Naive thymus-derived CD8-positive, alpha-beta T cell (primary cell): ENCODE data around the gene ADCY10. TPM values are rescaled to one million over a fixed set of nuclear protein-coding genes. Genes with fewer than 3 reads are reported as not detected.
"Not testable (repeated sequence)": the region's sequence is repeated elsewhere in the genome, so short reads cannot be mapped to it uniquely, and the experiment has no call there.

ENCODE experiments used
- ATAC-seq, 2 donors: fragments of 150-1000 bp; cut with Tn5 transposase in 1 of 2; sonication (Bioruptor Pico), chemical (Tn5 transposase) in 1 of 2; 1 replicate in 1 of 2; 2 replicates in 1 of 2; pipeline ENCODE4 v1.10.0; 2021; ENCODE audit warnings: mild to moderate bottlenecking in 2 of 2, moderate library complexity in 2 of 2
- POLR2A ChIA-PET: fragments of 350-600 bp; sonication (Branson Sonifier 250); formaldehyde crosslinking; loops from one replicate; lab custom pipeline; 2021; ENCODE audit warnings: antibody characterized with exemption; lab: Charles Lee
- DNase-seq, 10 donors: peaks; one replicate each; pipeline versions ENCODE4 v3.0.0 to v3.0.0-alpha.2; 2020 to 2022
- H3K27ac Mint-ChIP-seq, 10 donors: one replicate each; pipeline ENCODE4 v1.8.0; 2020 to 2022; ENCODE audit warnings: mild to moderate bottlenecking in 10 of 10, mixed read lengths in 10 of 10, moderate library complexity in 4 of 10, inconsistent platforms in 1 of 10
- H3K27me3 Mint-ChIP-seq, 5 donors: one replicate each; pipeline ENCODE4 v1.8.0; 2021 to 2022; ENCODE audit warnings: mixed read lengths in 5 of 5
- H3K36me3 Mint-ChIP-seq, 3 donors: one replicate each; pipeline ENCODE4 v1.8.0; 2020 to 2022; ENCODE audit warnings: mixed read lengths in 3 of 3, mild to moderate bottlenecking in 2 of 3, inconsistent platforms in 1 of 3
- H3K4me1 Mint-ChIP-seq, 4 donors: one replicate each; pipeline ENCODE4 v1.8.0; 2021 to 2022; ENCODE audit warnings: mixed read lengths in 4 of 4
- H3K4me3 Mint-ChIP-seq, 10 donors: one replicate each; pipeline ENCODE4 v1.8.0; 2020 to 2022; ENCODE audit warnings: mild to moderate bottlenecking in 10 of 10, mixed read lengths in 10 of 10, moderate library complexity in 6 of 10, inconsistent platforms in 1 of 10
- H3K9me3 Mint-ChIP-seq, 9 donors: one replicate each; pipeline ENCODE4 v1.8.0; 2020 to 2022; ENCODE audit warnings: mixed read lengths in 9 of 9, mild to moderate bottlenecking in 3 of 9, inconsistent platforms in 1 of 9, moderate library complexity in 1 of 9
- polyA plus RNA-seq, 3 donors: library from polyadenylated mRNA; unstranded; fragments of 300-500 nt; fragmentation: Illumina TruSeq; gene quantifications; one replicate each; pipeline ENCODE4 v1.2.3, GENCODE V29; 2021
- total RNA-seq, 8 experiments: library from RNA in 2 of 8; stranded (reverse) in 2 of 8; gene quantifications; one replicate each; pipeline ENCODE4 v1.2.3 and lab custom pipeline; 2021 to 2026

The ADCY10 gene
- total and polyA plus RNA-seq, 5 experiments from 2014 or later, result 0.41 to 1.1 TPM; not detected in 3

GRCh38 chr1:167812972-167813371 is 101.0 kb downstream of the ADCY10 start:
- POLR2A ChIA-PET, result no interaction called here
- Mint-ChIP-seq H3K9me3 (peaks cover 11 to 47% (median 32%) of the 10 kb centered on the region in 9 donors), H3K27me3 (peaks cover 0 to 5% (median 0%) of the 10 kb centered on the region in 5 donors), H3K4me1 (peaks cover 0 to 2% (median 0%) of the 10 kb centered on the region in 4 donors), H3K27ac (no peak overlapping the region), H3K36me3 (peaks cover 0 to 30% (median 22%) of the 10 kb centered on the region in 3 donors), H3K4me3 (no peak overlapping the region)
- ATAC-seq (no peak), DNase-seq (no peak)

- DNase-seq (no peak), ATAC-seq (no peak)
- POLR2A ChIA-PET, result no interaction called here
- Mint-ChIP-seq H3K36me3 (peaks cover 0 to 19% (median 15%) of the 10 kb centered on the region in 3 donors), H3K27ac (no peak overlapping the region), H3K9me3 (peaks cover 6 to 26% (median 16%) of the 10 kb centered on the region in 9 donors), H3K27me3 (peaks cover 0 to 5% (median 0%) of the 10 kb centered on the region in 5 donors), H3K4me1 (peaks cover 10 to 25% (median 19%) of the 10 kb centered on the region in 4 donors), H3K4me3 (no peak overlapping the region)
Measured at GRCh38 chr1:167808690-167809089, 105.2 kb downstream of the ADCY10 start.

GRCh38 chr1:167808104-167808503 is 105.8 kb downstream of the ADCY10 start:
- DNase-seq, result no peak
- Mint-ChIP-seq H3K27me3 (peaks cover 0 to 5% (median 0%) of the 10 kb centered on the region in 5 donors), H3K36me3 (peaks cover 0 to 16% (median 13%) of the 10 kb centered on the region in 3 donors), H3K9me3 (peaks cover 2 to 20% (median 11%) of the 10 kb centered on the region in 9 donors), H3K4me1 (peaks cover 14 to 30% (median 25%) of the 10 kb centered on the region in 4 donors), H3K4me3 (no peak overlapping the region), H3K27ac (peak overlapping the region in 2 of 10 donors; percentile 6 to 27)
- no peak for ATAC-seq
- POLR2A ChIA-PET, result no interaction called here

GRCh38 chr1:167806676-167807075 is 107.3 kb downstream of the ADCY10 start:
- H3K36me3 Mint-ChIP-seq, H3K4me3 Mint-ChIP-seq, H3K27me3 Mint-ChIP-seq, H3K9me3 Mint-ChIP-seq, ATAC-seq, POLR2A ChIA-PET, DNase-seq: not testable (repeated sequence)
- Mint-ChIP-seq H3K27ac (peak overlapping the region in 1 of 10 donors; percentile 71), H3K4me1 (peaks cover 14 to 31% (median 25%) of the 10 kb centered on the region in 4 donors)

- Mint-ChIP-seq H3K4me1 (peaks cover 14 to 31% (median 25%) of the 10 kb centered on the region in 4 donors), H3K27ac (peak overlapping the region in 3 of 10 donors; percentile 71 to 77 (median 72))
- H3K27me3 Mint-ChIP-seq, POLR2A ChIA-PET, H3K36me3 Mint-ChIP-seq, H3K4me3 Mint-ChIP-seq, DNase-seq, ATAC-seq, H3K9me3 Mint-ChIP-seq: not testable (repeated sequence)
Measured at GRCh38 chr1:167806235-167806634, 107.7 kb downstream of the ADCY10 start.

- H3K27me3 Mint-ChIP-seq, result peaks cover 0 to 5% (median 0%) of the 10 kb centered on the region in 5 donors
- H3K4me1 Mint-ChIP-seq, result peaks cover 14 to 31% (median 25%) of the 10 kb centered on the region in 4 donors
- H3K9me3 Mint-ChIP-seq, result no peaks in the 10 kb centered on the region
- H3K27ac Mint-ChIP-seq, result peak overlapping the region; percentile 15 to 95 (median 73)
- DNase-seq (peak in 3 of 10 donors; percentile 38 to 57 (median 54)), ATAC-seq (peak; percentile 75 to 83)
- POLR2A ChIA-PET, result no interaction called here
- H3K36me3 Mint-ChIP-seq, result no peaks in the 10 kb centered on the region
- peak overlapping the region in 8 of 10 donors; percentile 40 to 75 (median 60) for H3K4me3 Mint-ChIP-seq
Measured at GRCh38 chr1:167805041-167805556, 108.8 kb downstream of the ADCY10 start.

GRCh38 chr1:167803358-167804207 is 110.4 kb downstream of the ADCY10 start:
- POLR2A ChIA-PET, result interaction anchor here (0.6 kb wide), 1 partner anchor 87 kb away, joined by 3 read pairs; no protein-coding TSS in a partner anchor
- Mint-ChIP-seq H3K4me3 (peak overlapping the region in 8 of 10 donors; percentile 29 to 62 (median 43)), H3K4me1 (peaks cover 12 to 31% (median 25%) of the 10 kb centered on the region in 4 donors), H3K27me3 (no peaks in the 10 kb centered on the region), H3K9me3 (no peaks in the 10 kb centered on the region), H3K27ac (peak overlapping the region in 3 of 10 donors; percentile 28 to 77 (median 68)), H3K36me3 (no peaks in the 10 kb centered on the region)
- ATAC-seq (peak; percentile 87 to 92), DNase-seq (peak; percentile 65 to 89 (median 73))

- Mint-ChIP-seq H3K27me3 (no peaks in the 10 kb centered on the region), H3K9me3 (no peaks in the 10 kb centered on the region), H3K36me3 (no peaks in the 10 kb centered on the region), H3K4me3 (no peak overlapping the region), H3K27ac (peak overlapping the region in 1 of 10 donors; percentile 15), H3K4me1 (peaks cover 12 to 31% (median 25%) of the 10 kb centered on the region in 4 donors)
- DNase-seq (no peak), ATAC-seq (no peak)
- POLR2A ChIA-PET, result interaction anchor here (0.6 kb wide), 1 partner anchor 51 kb away, joined by 6 read pairs; no protein-coding TSS in a partner anchor
Measured at GRCh38 chr1:167802235-167802634, 111.7 kb downstream of the ADCY10 start.

- no peak overlapping the region for H3K27ac Mint-ChIP-seq
- no peaks in the 10 kb centered on the region for H3K9me3 Mint-ChIP-seq
- no peaks in the 10 kb centered on the region for H3K36me3 Mint-ChIP-seq
- peaks cover 12 to 22% (median 21%) of the 10 kb centered on the region in 4 donors for H3K4me1 Mint-ChIP-seq
- DNase-seq, result no peak
- POLR2A ChIA-PET, result no interaction called here
- no peak overlapping the region for H3K4me3 Mint-ChIP-seq
- H3K27me3 Mint-ChIP-seq, result no peaks in the 10 kb centered on the region
- ATAC-seq, result no peak
Measured at GRCh38 chr1:167800251-167800650, 113.7 kb downstream of the ADCY10 start.

GRCh38 chr1:167799747-167800146 is 114.2 kb downstream of the ADCY10 start:
- Mint-ChIP-seq H3K4me3 (no peak overlapping the region), H3K4me1 (peaks cover 9 to 17% (median 16%) of the 10 kb centered on the region in 4 donors), H3K27ac (no peak overlapping the region), H3K36me3 (no peaks in the 10 kb centered on the region), H3K27me3 (no peaks in the 10 kb centered on the region), H3K9me3 (no peaks in the 10 kb centered on the region)
- no peak for ATAC-seq
- POLR2A ChIA-PET, result no interaction called here
- no peak for DNase-seq

- POLR2A ChIA-PET, result no interaction called here
- Mint-ChIP-seq H3K27ac (no peak overlapping the region), H3K36me3 (no peaks in the 10 kb centered on the region), H3K4me3 (no peak overlapping the region), H3K27me3 (no peaks in the 10 kb centered on the region), H3K4me1 (peaks cover 5 to 9% (median 8%) of the 10 kb centered on the region in 4 donors), H3K9me3 (no peaks in the 10 kb centered on the region)
- no peak for ATAC-seq
- no peak for DNase-seq
Measured at GRCh38 chr1:167798952-167799351, 115.0 kb downstream of the ADCY10 start.

- H3K4me1 Mint-ChIP-seq, result peaks cover 0 to 3% (median 1%) of the 10 kb centered on the region in 4 donors
- no peak overlapping the region for H3K27ac Mint-ChIP-seq
- no peaks in the 10 kb centered on the region for H3K9me3 Mint-ChIP-seq
- ATAC-seq (no peak), DNase-seq (no peak)
- POLR2A ChIA-PET, result no interaction called here
- no peaks in the 10 kb centered on the region for H3K36me3 Mint-ChIP-seq
- H3K4me3 Mint-ChIP-seq, result no peak overlapping the region
- no peaks in the 10 kb centered on the region for H3K27me3 Mint-ChIP-seq
Measured at GRCh38 chr1:167797015-167797414, 116.9 kb downstream of the ADCY10 start.
